Heart right ventricle (tissue), 16 donors: ENCODE data around the gene PHC2. TPM values are rescaled to one million over a fixed set of nuclear protein-coding genes. Genes with fewer than 3 reads are reported as not detected.
A peak's percentile ranks its signal among the peaks of the same experiment; 100 is the strongest.

Source experiments
- ATAC-seq, 8 donors: fragments of 200-7000 bp; cut with Tn5 transposase; one replicate each; pipeline ENCODE4 v1.9.1; 2020; ENCODE audit warnings: mild to moderate bottlenecking in 8 of 8, moderate library complexity in 8 of 8, moderate number of reproducible peaks in 1 of 8
- DNase-seq, 2 donors: peaks; one replicate each; pipeline ENCODE4 v3.0.0-alpha.2; 2020
- H3K27ac ChIP-seq, 10 donors: fragments of 200-600 bp; sonication (generic) in 2 of 10; one replicate each; pipeline versions ENCODE4 v1.5.0 to v1.8.0; 2020 to 2022; ENCODE audit warnings: mild to moderate bottlenecking in 3 of 10
- H3K27me3 ChIP-seq, 7 donors: fragments of 200-600 bp; one replicate each; pipeline ENCODE4 v1.8.0; 2021 to 2022; ENCODE audit warnings: mild to moderate bottlenecking in 2 of 7
- H3K36me3 ChIP-seq, 9 donors: fragments of 200-600 bp; sonication (generic) in 1 of 9; one replicate each; pipeline versions ENCODE4 v1.5.0 to v1.8.0; 2020 to 2022; ENCODE audit warnings: mild to moderate bottlenecking in 2 of 9
- H3K4me1 ChIP-seq, 9 donors: fragments of 200-600 bp; sonication (generic) in 1 of 9; one replicate each; pipeline versions ENCODE4 v1.5.0 to v1.8.0; 2020 to 2022; ENCODE audit warnings: mild to moderate bottlenecking in 4 of 9
- H3K4me3 ChIP-seq, 10 donors: fragments of 200-600 bp; sonication (generic) in 2 of 10; one replicate each; pipeline versions ENCODE4 v1.5.0 to v1.8.0; 2020 to 2022; ENCODE audit warnings: mild to moderate bottlenecking in 7 of 10, moderate library complexity in 2 of 10
- H3K9me3 ChIP-seq, 11 donors: fragments of 200-600 bp in 10 of 11; sonication (generic) in 2 of 11; one replicate each; pipeline versions ENCODE4 v1.5.0 to v1.8.0; 2013 to 2022; ENCODE audit warnings: mild to moderate bottlenecking in 2 of 11, control low read depth in 1 of 11, moderate library complexity in 1 of 11
- CTCF ChIP-seq, 9 donors: fragments of 200-600 bp; sonication (generic) in 2 of 9; IDR thresholded peaks; one replicate each; pipeline versions ENCODE4 v1.5.0 to v1.8.0; 2021 to 2022; ENCODE audit warnings: antibody characterized with exemption in 9 of 9, mild to moderate bottlenecking in 5 of 9, moderate library complexity in 1 of 9
- WGBS, 2 donors: extraction: QIAGEN DNeasy Blood & Tissue Kit; methylation state at CpG; one replicate each; pipeline ENCODE4 v1.1.7; 2013; ENCODE audit warnings: inconsistent platforms in 1 of 2; 5-methylcytosine and 5-hydroxymethylcytosine counted together
- intact Hi-C, 10 donors: fragments of 100-400 bp; cut with DNase I; formaldehyde crosslinking; loops; one replicate each; pipeline versions ENCODE4 v1.11.1 to v1.14.2; 2022
- polyA plus RNA-seq, 2 donors: library from polyadenylated mRNA; stranded (reverse); fragments of 200-250 nt; gene quantifications; one replicate each; pipeline ENCODE4 v1.2.3, GENCODE V29; 2013
- total RNA-seq, 10 donors: library from RNA; stranded (reverse); fragmentation: NEBNext Ultra II Directional in 3 of 10; extraction: Animal tissue kit (Norgen Biotek cat#: 25700) in 3 of 10; gene quantifications; one replicate each; pipeline versions ENCODE4 v1.2.1 to v1.2.4, GENCODE V29; 2021 to 2023
- donor health status: Arrhythmogenic right ventricular cardiomyopathy.
- donor health status: ischemic (EF 13 %, LVEDD 7.1; RV severe dilation, severe dysfunction).
- donor health status: healthy with polysubstance abuse.
- donor health status: DM: no; HTN: yes; CAD: no.
- donor health status: DM: no; HTN: no; CAD: no.
- donor health status: ischemic (EF 25% LVEDD 6.9; RV normal size, moderate dysfunction).
- donor health status: ischemic (EF 25% LVEDD 5.7; RV mildly dilated, moderate dysfunction).
- donor health status: healthy.
- donor health status: DM: yes; HTN: yes; CAD: no.
- donor health status: Ischemic cardiomyopathy.
- donor health status: ischemic (EF 35%, LVEDD 5.7; RV mildly dilated, moderate dysfunction).
- donor health status: nonischemic (EF 11% LVEDD 7.7; RV severe dilation, severe dysfunction).
- donor health status: DM: yes; HTN: yes; CAD: no.
- donor health status: PGD.
- donor health status: ischemic (EF 29% LVEDD 5.4; RV normal size, mild dysfunction).
- donor health status: nonischemic (EF 23%, LVEDD 6.1; RV moderate dilation, normal function).

Gene PHC2
- total and polyA plus RNA-seq, 12 donors: 81.2 to 136 (median 99.3) TPM

- no peak for TF ChIP-seq CTCF (IDR thresholded peaks at IDR 0.05)
- DNase-seq: no peak
- peaks cover 66 to 100% (median 100%) of the 10 kb centered on the region in 9 donors for H3K4me1 ChIP-seq
- no peaks in the 10 kb centered on the region for H3K27me3 ChIP-seq
- intact Hi-C loops: no loop called here
- WGBS, 2 donors: 46 to 55% methylated on average over 6 of the region's 6 CpGs
- no peaks in the 10 kb centered on the region for H3K9me3 ChIP-seq
- no peak for ATAC-seq
- H3K36me3 ChIP-seq: peaks cover 0 to 66% (median 3%) of the 10 kb centered on the region in 9 donors
- H3K4me3 ChIP-seq: peak overlapping the region in 1 of 10 donors; percentile 21
- H3K27ac ChIP-seq: peak overlapping the region; percentile 2 to 100 (median 92)
Measured at GRCh38 chr1:33341190-33341589, 89.7 kb downstream of the PHC2 start.

- peak overlapping the region; percentile 46 to 100 (median 92) for H3K27ac ChIP-seq
- H3K4me3 ChIP-seq: peak overlapping the region in 6 of 10 donors; percentile 0 to 30 (median 16)
- H3K4me1 ChIP-seq: peaks cover 65 to 100% (median 99%) of the 10 kb centered on the region in 9 donors
- DNase-seq: no peak
- intact Hi-C loops: loop anchor here in 1 of 10 donors (5.0 kb wide), 1 partner anchor 37 kb away; no protein-coding TSS in a partner anchor
- ATAC-seq: peak in 6 of 8 donors; percentile 10 to 46 (median 23)
- peak in 4 of 9 donors; percentile 16 to 29 (median 22) for TF ChIP-seq CTCF (IDR thresholded peaks at IDR 0.05)
- 10 to 20% methylated on average over 2 of the region's 2 CpGs for WGBS, 2 donors
- H3K27me3 ChIP-seq: no peaks in the 10 kb centered on the region
- H3K9me3 ChIP-seq: no peaks in the 10 kb centered on the region
- peaks cover 0 to 59% (median 3%) of the 10 kb centered on the region in 9 donors for H3K36me3 ChIP-seq
Measured at GRCh38 chr1:33339413-33339812, 91.5 kb downstream of the PHC2 start.

GRCh38 chr1:33338440-33339211 is 92.3 kb downstream of the PHC2 start:
- Histone ChIP-seq H3K27me3 (no peaks in the 10 kb centered on the region), H3K9me3 (no peaks in the 10 kb centered on the region), H3K27ac (peak overlapping the region; percentile 46 to 100 (median 92)), H3K4me1 (peaks cover 65 to 100% (median 99%) of the 10 kb centered on the region in 9 donors), H3K4me3 (peak overlapping the region in 7 of 10 donors; percentile 0 to 30 (median 15)), H3K36me3 (peaks cover 0 to 58% (median 3%) of the 10 kb centered on the region in 9 donors)
- ATAC-seq (peak; percentile 37 to 76 (median 62)), DNase-seq (peak in 1 of 2 donors; percentile 72)
- TF ChIP-seq CTCF (IDR thresholded peaks at IDR 0.05): peak in 1 of 9 donors; percentile 12
- intact Hi-C loops: loop anchor here in 1 of 10 donors (5.0 kb wide), 1 partner anchor 36 kb away; no protein-coding TSS in a partner anchor
- 5 to 7% methylated on average over 14 of the region's 14 CpGs for WGBS, 2 donors

- intact Hi-C loops: loop anchor here in 1 of 10 donors (5.0 kb wide), 1 partner anchor 36 kb away; no protein-coding TSS in a partner anchor
- peak in 2 of 8 donors; percentile 8 to 31 for ATAC-seq
- TF ChIP-seq CTCF (IDR thresholded peaks at IDR 0.05): no peak
- Histone ChIP-seq H3K36me3 (peaks cover 0 to 58% (median 3%) of the 10 kb centered on the region in 9 donors), H3K9me3 (no peaks in the 10 kb centered on the region), H3K27me3 (no peaks in the 10 kb centered on the region), H3K4me3 (peak overlapping the region in 5 of 10 donors; percentile 0 to 30 (median 16)), H3K4me1 (peaks cover 69 to 100% (median 99%) of the 10 kb centered on the region in 9 donors), H3K27ac (peak overlapping the region; percentile 46 to 100 (median 92))
- no peak for DNase-seq
- 4 to 5% methylated on average over 1 of the region's 1 CpG for WGBS, 2 donors
Measured at GRCh38 chr1:33338048-33338439, 92.9 kb downstream of the PHC2 start.
